GM10248 (cell line): ENCODE results near the gene CACNA1C.

Source experiments
- CTCF ChIA-PET: fragments of 300-600 bp; sonication (Branson Sonifier 250); formaldehyde crosslinking; extraction: SDS; loops from one replicate; lab custom pipeline; 2021; ENCODE audit warnings: antibody characterized with exemption; lab: Yijun Ruan, JAX
- POLR2A ChIA-PET: fragments of 350-650 bp; sonication (Branson Sonifier 250); formaldehyde crosslinking; extraction: SDS; loops from one replicate; lab custom pipeline; 2020; ENCODE audit warnings: antibody characterized with exemption; lab: Yijun Ruan, JAX
- DNase-seq: peaks from one replicate; pipeline ENCODE4 v3.0.0; 2012; ENCODE audit errors: extremely low spot score
- CTCF ChIP-seq: IDR thresholded peaks from 2 replicates; pipeline ENCODE4 v1.5.1; 2012; ENCODE audit warnings: mild to moderate bottlenecking, low read depth; ENCODE audit errors: extremely low read depth, missing control alignments, control extremely low read depth

Gene CACNA1C

GRCh38 chr12:2395354-2395977, 342.7 kb downstream of the CACNA1C start:
- peak; percentile 64 for TF ChIP-seq CTCF
- CTCF ChIA-PET = interaction anchor here (0.7 to 4.0 kb wide), 9 partner anchors 8 to 101 kb away, joined by 3 to 27 read pairs (median 4); no protein-coding TSS in a partner anchor
- POLR2A ChIA-PET = no interaction called here
- DNase-seq = peak; percentile 57

GRCh38 chr12:2396448-2396871, 343.7 kb downstream of the CACNA1C start:
- ChIA-PET CTCF (interaction anchor here (0.7 to 4.0 kb wide), 5 partner anchors 9 to 34 kb away, joined by 3 to 27 read pairs (median 7); no protein-coding TSS in a partner anchor), POLR2A (no interaction called here)
- no peak for TF ChIP-seq CTCF
- DNase-seq = no peak

- DNase-seq = no peak
- ChIA-PET POLR2A (no interaction called here), CTCF (interaction anchor here (0.8 to 4.0 kb wide), 4 partner anchors 10 to 27 kb away, joined by 3 to 27 read pairs (median 7); no protein-coding TSS in a partner anchor)
- no peak for TF ChIP-seq CTCF
Measured at GRCh38 chr12:2397356-2398045, 344.7 kb downstream of the CACNA1C start.

- no peak for TF ChIP-seq CTCF
- POLR2A ChIA-PET = no interaction called here
- CTCF ChIA-PET = interaction anchor here (1.3 kb wide), 1 partner anchor 8 kb away, joined by 3 read pairs; no protein-coding TSS in a partner anchor
- no peak for DNase-seq
Measured at GRCh38 chr12:2401040-2401439, 348.3 kb downstream of the CACNA1C start.

GRCh38 chr12:2402073-2402579, 349.3 kb downstream of the CACNA1C start:
- no peak for DNase-seq
- TF ChIP-seq CTCF = no peak
- ChIA-PET POLR2A (no interaction called here), CTCF (interaction anchor here (1.3 kb wide), 1 partner anchor 9 kb away, joined by 3 read pairs; no protein-coding TSS in a partner anchor)

GRCh38 chr12:2403221-2403976, 350.6 kb downstream of the CACNA1C start:
- no peak for DNase-seq
- no peak for TF ChIP-seq CTCF
- CTCF ChIA-PET = interaction anchor here (1.2 kb wide), 1 partner anchor 20 kb away, joined by 3 read pairs; no protein-coding TSS in a partner anchor
- POLR2A ChIA-PET = no interaction called here
